OCI-LY3 (cell line): Measurements from ENCODE around the gene HOXC11.
A peak's percentile ranks its signal among the peaks of the same experiment; 100 is the strongest.

ENCODE experiments used
- H2AFZ ChIP-seq: fragments of 200-600, 300-600 bp; shearing (Covaris generic); 2 replicates; pipeline ENCODE4 v1.6.0; 2014; ENCODE audit warnings: antibody characterized with exemption, low read depth, low read length
- H3K27ac ChIP-seq: fragments of 200-600, 300-600 bp; sonication (generic); 2 replicates; pipeline ENCODE4 v1.5.1; 2014; ENCODE audit warnings: mild to moderate bottlenecking, low read length, moderate library complexity, mixed read lengths
- H3K27me3 ChIP-seq: fragments of 200-600, 300-600 bp; sonication (generic); 2 replicates; pipeline ENCODE4 v1.6.1; 2014; ENCODE audit warnings: low read depth, low read length, mixed read lengths
- H3K36me3 ChIP-seq: fragments of 200-600, 300-600 bp; sonication (generic); replicated peaks from 2 replicates; pipeline ENCODE3; 2014; ENCODE audit warnings: low read depth, low read length, mixed read lengths
- H3K4me1 ChIP-seq: fragments of 300-600, 200-600 bp; sonication (generic); 2 replicates; pipeline ENCODE4 v1.6.1; 2014; ENCODE audit warnings: low read length, mixed read lengths
- H3K4me2 ChIP-seq: fragments of 200-600, 300-600 bp; sonication (generic); 2 replicates; pipeline ENCODE4 v1.6.1; 2014; ENCODE audit warnings: low read length, mixed read lengths
- H3K4me3 ChIP-seq: fragments of 300-600, 200-600 bp; sonication (generic); 2 replicates; pipeline ENCODE4 v1.5.1; 2014; ENCODE audit warnings: antibody characterized with exemption, mild to moderate bottlenecking, low read length, moderate library complexity
- H3K79me2 ChIP-seq: fragments of 300-600, 200-600 bp; shearing (Covaris generic); 2 replicates; pipeline ENCODE4 v1.6.1; 2014; ENCODE audit warnings: mild to moderate bottlenecking, low read length, mixed read lengths
- H3K9ac ChIP-seq: fragments of 300-600, 200-600 bp; shearing (Covaris generic); 2 replicates; pipeline ENCODE4 v1.6.0; 2014; ENCODE audit warnings: mild to moderate bottlenecking, low read length, moderate library complexity
- H3K9me3 ChIP-seq: fragments of 200-600, 300-600 bp; shearing (Covaris generic); 2 replicates; pipeline ENCODE4 v1.6.1; 2014; ENCODE audit warnings: low read length, mixed read lengths; ENCODE audit not compliant: insufficient read depth
- H4K20me1 ChIP-seq: fragments of 200-600, 300-600 bp; sonication (generic); 2 replicates; pipeline ENCODE4 v1.6.1; 2016; ENCODE audit warnings: low read length, mixed read lengths; ENCODE audit not compliant: insufficient read depth
- CTCF ChIP-seq: fragments of 200-600, 300-600 bp; sonication (generic); IDR thresholded peaks from 2 replicates; pipeline ENCODE4 v1.5.1; 2014; ENCODE audit warnings: antibody characterized with exemption, low read length, low read depth
- EZH2phosphoT487 ChIP-seq: fragments of 200-600 bp; shearing (Covaris generic); IDR thresholded peaks from 2 replicates; pipeline ENCODE4 v1.6.1; 2018; ENCODE audit warnings: antibody characterized with exemption, mixed run types, low read depth

Gene HOXC11

GRCh38 chr12:54010053-54010971 lies 37.4 kb downstream of the HOXC11 start:
- H3K9ac ChIP-seq, result no peak overlapping the region
- no peak overlapping the region for H2AFZ ChIP-seq
- peak overlapping the region; percentile 73 for H3K4me2 ChIP-seq
- H3K27ac ChIP-seq, result no peak overlapping the region
- no peaks in the 10 kb centered on the region for H3K9me3 ChIP-seq
- H3K27me3 ChIP-seq, result peaks cover 52% of the 10 kb centered on the region
- H3K79me2 ChIP-seq, result no peaks in the 10 kb centered on the region
- H3K4me3 ChIP-seq, result peak overlapping the region; percentile 79
- no peaks in the 10 kb centered on the region for H4K20me1 ChIP-seq
- TF ChIP-seq CTCF (no peak), EZH2phosphoT487 (no peak)
- no peaks in the 10 kb centered on the region for H3K36me3 ChIP-seq
- peaks cover 34% of the 10 kb centered on the region for H3K4me1 ChIP-seq

- Histone ChIP-seq H3K9me3 (no peaks in the 10 kb centered on the region), H3K4me2 (peak overlapping the region; percentile 73), H3K36me3 (no peaks in the 10 kb centered on the region), H3K4me1 (peaks cover 28% of the 10 kb centered on the region), H4K20me1 (no peaks in the 10 kb centered on the region), H3K9ac (no peak overlapping the region), H3K27ac (no peak overlapping the region), H3K4me3 (peak overlapping the region; percentile 29), H2AFZ (no peak overlapping the region), H3K27me3 (peaks cover 54% of the 10 kb centered on the region), H3K79me2 (no peaks in the 10 kb centered on the region)
- TF ChIP-seq CTCF, result no peak
- no peak for TF ChIP-seq EZH2phosphoT487
Observed at GRCh38 chr12:54010972-54011664, 38.2 kb downstream of the HOXC11 start.

- Histone ChIP-seq H3K79me2 (no peaks in the 10 kb centered on the region), H3K4me2 (peak overlapping the region; percentile 73), H3K36me3 (no peaks in the 10 kb centered on the region), H3K4me1 (peaks cover 20% of the 10 kb centered on the region), H2AFZ (no peak overlapping the region), H3K27ac (no peak overlapping the region), H3K9ac (no peak overlapping the region), H3K27me3 (peaks cover 50% of the 10 kb centered on the region), H4K20me1 (no peaks in the 10 kb centered on the region), H3K9me3 (no peaks in the 10 kb centered on the region), H3K4me3 (peak overlapping the region; percentile 29)
- no peak for TF ChIP-seq CTCF
- TF ChIP-seq EZH2phosphoT487, result no peak
Observed at GRCh38 chr12:54011665-54012532, 39.0 kb downstream of the HOXC11 start.
